ENCODE measurements around the gene PSD4. TPM values are rescaled to one million over a fixed set of nuclear protein-coding genes. Genes with fewer than 3 reads are reported as not detected.
A peak's percentile ranks its signal among the peaks of the same experiment; 100 is the strongest.

Gene PSD4
- polyA plus RNA-seq, 1 experiment: 0.37 TPM

DNA sequence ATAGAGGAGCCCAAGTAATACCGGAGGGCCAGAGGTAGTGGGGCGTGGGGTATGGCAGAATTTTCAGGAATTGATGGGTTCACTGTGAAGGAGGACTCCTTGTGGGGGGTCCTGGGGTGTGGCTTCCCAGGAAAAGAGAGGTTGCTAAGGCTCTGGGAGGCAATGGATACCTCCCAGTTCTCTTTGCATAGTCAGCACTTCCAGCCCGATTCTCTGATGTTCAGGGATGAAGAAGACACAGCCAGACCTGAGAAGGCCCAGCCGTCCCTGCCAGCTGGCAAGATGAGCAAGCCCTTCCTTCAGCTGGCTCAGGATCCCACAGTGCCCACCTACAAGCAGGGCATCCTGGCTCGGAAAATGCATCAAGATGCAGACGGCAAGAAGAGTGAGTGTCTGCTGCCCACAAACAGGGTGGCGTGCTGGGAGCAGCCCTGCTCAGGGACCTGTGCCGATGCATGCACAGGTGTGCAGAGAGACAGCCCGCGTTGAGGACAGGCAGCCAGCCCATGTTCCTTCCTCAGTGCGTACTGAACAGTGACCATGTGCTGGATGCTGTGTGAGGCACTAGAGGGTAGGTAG is 22.2 kb downstream of the PSD4 start:
- no peak for TF ChIP-seq CTCF (IDR thresholded peaks at IDR 0.05; ENCODE audit: low read depth, low read length)
- DNase-seq (ENCODE audit: low read depth, low spot score): no peak
- Histone ChIP-seq H3K4me3 (ENCODE audit: low read depth, low read length) (no peak overlapping the region), H3K27me3 (ENCODE audit: control insufficient read depth, insufficient read depth, low read length) (peaks cover 26% of the 10 kb centered on the region), H3K27ac (ENCODE audit: low read depth, low read length) (no peak overlapping the region), H3K9me3 (ENCODE audit: control insufficient read depth, insufficient read depth, low read length) (no peaks in the 10 kb centered on the region; the same call in 1 of the 2 replicates)
- POLR2A ChIA-PET: no interaction called here
- CTCF ChIA-PET: interaction anchor here (0.9 to 12.1 kb wide), 3 partner anchors 11 to 174 kb away, joined by 3 to 200 read pairs (median 4); no protein-coding TSS in a partner anchor

DNA sequence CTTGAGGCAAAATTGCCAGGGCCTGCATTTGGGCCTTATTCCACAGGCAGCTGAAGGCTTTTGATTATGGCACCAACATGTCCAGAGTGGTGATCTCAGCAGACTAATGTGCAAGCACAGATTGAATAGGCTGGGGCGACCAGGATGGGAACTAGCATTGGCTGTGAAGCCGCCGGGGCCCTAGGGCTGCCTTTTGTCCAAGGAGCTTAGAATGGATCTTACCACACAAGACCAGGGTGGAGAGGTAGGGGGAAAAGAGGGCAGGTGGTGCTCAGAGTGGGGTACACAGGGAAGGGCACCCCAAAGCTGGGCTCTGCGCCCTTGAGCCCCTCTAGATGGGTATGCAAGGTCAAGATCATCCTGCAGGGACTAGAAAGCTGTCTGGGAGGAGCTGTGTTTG is 23.1 kb downstream of the PSD4 start:
- ChIA-PET POLR2A (no interaction called here), CTCF (interaction anchor here (0.9 to 12.1 kb wide), 3 partner anchors 10 to 173 kb away, joined by 3 to 200 read pairs (median 4); no protein-coding TSS in a partner anchor)
- H3K27me3 ChIP-seq (ENCODE audit: control insufficient read depth, insufficient read depth, low read length): peaks cover 24% of the 10 kb centered on the region
- no peak for TF ChIP-seq CTCF (IDR thresholded peaks at IDR 0.05; ENCODE audit: low read depth, low read length)
- no peak overlapping the region for H3K27ac ChIP-seq (ENCODE audit: low read depth, low read length)
- no peaks in the 10 kb centered on the region; the same call in 1 of the 2 replicates for H3K9me3 ChIP-seq (ENCODE audit: control insufficient read depth, insufficient read depth, low read length)
- no peak for DNase-seq (ENCODE audit: low read depth, low spot score)
- H3K4me3 ChIP-seq (ENCODE audit: low read depth, low read length): no peak overlapping the region

DNA sequence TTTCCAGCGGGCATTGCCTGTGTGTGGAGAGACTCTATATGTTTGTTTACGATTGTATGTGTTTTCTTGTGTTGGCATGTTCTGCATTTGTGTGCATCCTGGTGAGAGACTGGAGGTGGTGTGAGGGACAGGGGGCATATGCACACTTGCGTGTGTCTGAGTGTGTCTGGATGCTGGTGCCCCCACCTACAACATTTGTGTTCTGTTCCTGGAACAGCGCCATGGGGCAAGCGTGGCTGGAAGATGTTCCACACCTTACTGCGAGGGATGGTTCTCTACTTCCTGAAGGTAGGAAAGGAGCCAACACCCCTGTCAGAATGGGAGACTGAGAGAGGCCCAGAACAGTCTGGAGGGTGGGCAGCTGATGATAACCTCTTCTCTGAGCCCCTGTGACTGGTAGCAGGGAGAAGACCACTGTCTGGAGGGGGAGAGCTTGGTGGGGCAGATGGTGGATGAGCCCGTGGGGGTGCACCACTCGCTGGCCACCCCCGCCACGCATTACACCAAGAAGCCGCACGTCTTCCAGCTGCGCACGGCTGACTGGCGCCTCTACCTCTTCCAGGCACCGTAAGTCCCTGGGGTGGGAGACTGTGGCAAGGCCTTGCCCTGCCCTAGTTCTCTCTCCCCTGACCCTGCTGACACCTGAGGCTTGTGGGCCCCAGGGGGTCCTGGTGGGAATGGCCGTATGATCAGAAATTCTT is 23.7 kb downstream of the PSD4 start:
- no peak for DNase-seq (ENCODE audit: low read depth, low spot score)
- Histone ChIP-seq H3K9me3 (ENCODE audit: control insufficient read depth, insufficient read depth, low read length) (no peaks in the 10 kb centered on the region; the same call in 1 of the 2 replicates), H3K4me3 (ENCODE audit: low read depth, low read length) (no peak overlapping the region), H3K27me3 (ENCODE audit: control insufficient read depth, insufficient read depth, low read length) (peaks cover 21% of the 10 kb centered on the region), H3K27ac (ENCODE audit: low read depth, low read length) (no peak overlapping the region)
- ChIA-PET POLR2A (no interaction called here), CTCF (interaction anchor here (0.6 to 12.1 kb wide), 8 partner anchors 12 to 717 kb away, joined by 3 to 200 read pairs (median 8); no protein-coding TSS in a partner anchor)
- TF ChIP-seq CTCF (IDR thresholded peaks at IDR 0.05; ENCODE audit: low read depth, low read length): no peak

DNA sequence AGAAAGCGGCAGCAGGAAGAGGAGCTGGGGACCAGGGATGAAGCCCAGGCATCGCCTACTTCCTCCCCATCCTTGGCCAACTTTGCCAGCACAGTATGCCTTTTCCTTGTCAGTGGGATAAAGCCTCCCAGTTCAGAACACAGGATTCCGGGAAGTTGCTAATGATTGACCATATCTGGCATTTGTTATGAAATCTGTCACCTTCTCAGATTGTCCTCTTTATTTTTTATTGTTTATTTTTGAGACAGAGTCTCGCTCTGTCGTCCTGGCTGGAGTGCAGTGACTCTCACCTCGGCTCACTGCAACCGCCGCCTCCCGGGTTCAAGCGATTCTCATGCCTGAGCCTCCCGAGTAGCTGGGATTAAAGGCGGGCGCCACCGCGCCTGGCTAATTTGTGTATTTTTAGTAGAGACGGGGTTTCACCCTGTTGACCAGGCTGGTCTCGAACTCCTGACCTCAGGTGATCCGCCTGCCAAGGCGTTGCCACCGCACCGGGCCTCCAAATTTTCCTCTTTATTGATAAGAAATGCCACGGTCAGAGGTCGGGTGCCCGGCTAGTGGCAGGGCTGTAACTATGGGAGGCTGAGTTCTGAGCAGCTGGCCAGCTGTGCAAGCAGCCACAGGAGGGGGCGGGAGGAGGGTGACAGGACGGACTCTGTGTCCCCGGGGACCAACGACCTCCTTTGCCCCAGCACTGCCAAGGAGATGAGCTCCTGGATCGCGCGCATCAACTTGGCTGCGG is 24.4 kb downstream of the PSD4 start:
- POLR2A ChIA-PET: interaction anchor here (0.8 kb wide), 1 partner anchor 59 kb away, joined by 3 read pairs; no protein-coding TSS in a partner anchor
- peaks cover 20% of the 10 kb centered on the region for H3K27me3 ChIP-seq (ENCODE audit: control insufficient read depth, insufficient read depth, low read length)
- peak overlapping the region; percentile 71 for H3K4me3 ChIP-seq (ENCODE audit: low read depth, low read length)
- DNase-seq (ENCODE audit: low read depth, low spot score): no peak
- CTCF ChIA-PET: interaction anchor here (0.6 to 12.1 kb wide), 37 partner anchors 8 to 716 kb away, joined by 3 to 200 read pairs (median 5); no protein-coding TSS in a partner anchor
- no peak overlapping the region for H3K27ac ChIP-seq (ENCODE audit: low read depth, low read length)
- no peaks in the 10 kb centered on the region; the same call in 1 of the 2 replicates for H3K9me3 ChIP-seq (ENCODE audit: control insufficient read depth, insufficient read depth, low read length)
- TF ChIP-seq CTCF (IDR thresholded peaks at IDR 0.05; ENCODE audit: low read depth, low read length): no peak

All from AG04450 (cell line).